ENCODE results near the gene PTGES3L. TPM values are rescaled to one million over a fixed set of nuclear protein-coding genes. Genes with fewer than 3 reads are reported as not detected.
"Not testable (repeated sequence)": the region's sequence is repeated elsewhere in the genome, so short reads cannot be mapped to it uniquely, and the experiment has no call there.

The PTGES3L gene
- total and polyA plus RNA-seq, 5 donors: 31.3 to 60.3 (median 35.8) TPM

GRCh38 chr17:42973323-42973722 lies 6.6 kb downstream of the PTGES3L start:
- intact Hi-C loops (cut with DNase I); H3K4me1 ChIP-seq (ENCODE audit: control insufficient read depth, insufficient read depth, low read length); ATAC-seq; DNase-seq; H3K9me3 ChIP-seq (ENCODE audit: control insufficient read depth, low read length); H3K4me3 ChIP-seq (ENCODE audit: low read length); H3K27ac ChIP-seq (ENCODE audit: low read length); H3K27me3 ChIP-seq (ENCODE audit: control insufficient read depth, insufficient read depth): not testable (repeated sequence)
- 81% methylated on average over 11 of the region's 18 CpGs for WGBS

GRCh38 chr17:42971589-42971988 lies 8.3 kb downstream of the PTGES3L start:
- intact Hi-C loops (cut with DNase I): no loop called here
- H3K9me3 ChIP-seq (ENCODE audit: control insufficient read depth, low read length): no peaks in the 10 kb centered on the region
- ATAC-seq (no peak), DNase-seq (no peak)
- WGBS: 85% methylated on average over 5 of the region's 5 CpGs
- no peaks in the 10 kb centered on the region for H3K4me1 ChIP-seq (ENCODE audit: control insufficient read depth, insufficient read depth, low read length)
- no peak overlapping the region for H3K4me3 ChIP-seq (ENCODE audit: low read length)
- no peaks in the 10 kb centered on the region for H3K27me3 ChIP-seq (ENCODE audit: control insufficient read depth, insufficient read depth)
- no peak overlapping the region for H3K27ac ChIP-seq (ENCODE audit: low read length)

- Histone ChIP-seq H3K9me3 (ENCODE audit: control insufficient read depth, low read length) (no peaks in the 10 kb centered on the region), H3K27me3 (ENCODE audit: control insufficient read depth, insufficient read depth) (no peaks in the 10 kb centered on the region), H3K4me1 (ENCODE audit: control insufficient read depth, insufficient read depth, low read length) (no peaks in the 10 kb centered on the region), H3K27ac (ENCODE audit: low read length) (no peak overlapping the region), H3K4me3 (ENCODE audit: low read length) (no peak overlapping the region)
- DNase-seq (no peak), ATAC-seq (no peak)
- 46% methylated on average over 5 of the region's 5 CpGs for whole genome bisulfite sequencing
- intact Hi-C loops (cut with DNase I): no loop called here
These were observed 10.8 kb downstream of the PTGES3L start for GRCh38 chr17:42969001-42969581.

- WGBS: 84% methylated on average over 1 of the region's 1 CpG
- intact Hi-C loops (cut with DNase I): no loop called here
These were observed 12.0 kb downstream of the PTGES3L start for GRCh38 chr17:42967925-42968324.

GRCh38 chr17:42964161-42964932 lies 15.5 kb downstream of the PTGES3L start, which contains the start of gene AARSD1:
AARSD1 (minus strand) TSS chr17:42964454; CDS start chr17:42964440, 14 bp downstream.
- WGBS: 1% methylated on average over 43 of the region's 43 CpGs
- H3K9me3 ChIP-seq (ENCODE audit: control insufficient read depth, low read length): no peaks in the 10 kb centered on the region
- H3K27ac ChIP-seq (ENCODE audit: low read length): peak within 1 kb of the TSS; percentile 59
- DNase-seq (peak; percentile 91 to 96 (median 96)), ATAC-seq (peak; percentile 96 to 97)
- peaks cover 2% of the 10 kb centered on the region for H3K4me1 ChIP-seq (ENCODE audit: control insufficient read depth, insufficient read depth, low read length)
- intact Hi-C loops (cut with DNase I): no loop called here
- peak within 1 kb of the TSS; percentile 76 for H3K4me3 ChIP-seq (ENCODE audit: low read length)
- H3K27me3 ChIP-seq (ENCODE audit: control insufficient read depth, insufficient read depth): no peaks in the 10 kb centered on the region

More at GRCh38 chr17:42967925-42968324, 12.0 kb downstream of the PTGES3L start:
- Histone ChIP-seq H3K4me1 (ENCODE audit: control insufficient read depth, insufficient read depth, low read length) (peaks cover 2% of the 10 kb centered on the region), H3K27me3 (ENCODE audit: control insufficient read depth, insufficient read depth) (no peaks in the 10 kb centered on the region), H3K4me3 (ENCODE audit: low read length) (no peak overlapping the region), H3K9me3 (ENCODE audit: control insufficient read depth, low read length) (no peaks in the 10 kb centered on the region), H3K27ac (ENCODE audit: low read length) (no peak overlapping the region)
- DNase-seq (no peak), ATAC-seq (no peak)

- H3K4me3 ChIP-seq (ENCODE audit: low read length): no peak overlapping the region
- DNase-seq: no peak
- intact Hi-C loops (cut with DNase I): no loop called here
- 90% methylated on average over 1 of the region's 1 CpG for WGBS
- no peak overlapping the region for H3K27ac ChIP-seq (ENCODE audit: low read length)
- H3K4me1 ChIP-seq (ENCODE audit: control insufficient read depth, insufficient read depth, low read length): no peaks in the 10 kb centered on the region
- no peaks in the 10 kb centered on the region for H3K9me3 ChIP-seq (ENCODE audit: control insufficient read depth, low read length)
- no peak for ATAC-seq
- H3K27me3 ChIP-seq (ENCODE audit: control insufficient read depth, insufficient read depth): no peaks in the 10 kb centered on the region
These were observed 26.2 kb downstream of the PTGES3L start for GRCh38 chr17:42953669-42954068.

GRCh38 chr17:42950044-42950783 lies 29.7 kb downstream of the PTGES3L start:
- intact Hi-C loops (cut with DNase I): no loop called here
- Histone ChIP-seq H3K27me3 (ENCODE audit: control insufficient read depth, insufficient read depth) (no peaks in the 10 kb centered on the region), H3K4me3 (ENCODE audit: low read length) (no peak overlapping the region), H3K9me3 (ENCODE audit: control insufficient read depth, low read length) (no peaks in the 10 kb centered on the region), H3K27ac (ENCODE audit: low read length) (no peak overlapping the region), H3K4me1 (ENCODE audit: control insufficient read depth, insufficient read depth, low read length) (no peaks in the 10 kb centered on the region)
- no peak for ATAC-seq
- DNase-seq: no peak
- WGBS: 91% methylated on average over 13 of the region's 13 CpGs

GRCh38 chr17:42946812-42947211 lies 33.1 kb downstream of the PTGES3L start:
- Histone ChIP-seq H3K27me3 (ENCODE audit: control insufficient read depth, insufficient read depth) (no peaks in the 10 kb centered on the region), H3K4me1 (ENCODE audit: control insufficient read depth, insufficient read depth, low read length) (no peaks in the 10 kb centered on the region), H3K4me3 (ENCODE audit: low read length) (no peak overlapping the region), H3K27ac (ENCODE audit: low read length) (no peak overlapping the region), H3K9me3 (ENCODE audit: control insufficient read depth, low read length) (no peaks in the 10 kb centered on the region)
- ATAC-seq (no peak), DNase-seq (no peak)
- intact Hi-C loops (cut with DNase I): no loop called here
- 88% methylated on average over 1 of the region's 1 CpG for WGBS

- intact Hi-C loops (cut with DNase I): no loop called here
- no peaks in the 10 kb centered on the region for H3K27me3 ChIP-seq (ENCODE audit: control insufficient read depth, insufficient read depth)
- DNase-seq (no peak), ATAC-seq (no peak)
- no peak overlapping the region for H3K4me3 ChIP-seq (ENCODE audit: low read length)
- H3K4me1 ChIP-seq (ENCODE audit: control insufficient read depth, insufficient read depth, low read length): no peaks in the 10 kb centered on the region
- H3K27ac ChIP-seq (ENCODE audit: low read length): no peak overlapping the region
- no peaks in the 10 kb centered on the region for H3K9me3 ChIP-seq (ENCODE audit: control insufficient read depth, low read length)
- WGBS: 49% methylated on average over 3 of the region's 3 CpGs
These were observed 35.7 kb downstream of the PTGES3L start for GRCh38 chr17:42944211-42944610.

GRCh38 chr17:42937712-42938596 lies 41.9 kb downstream of the PTGES3L start:
- no peaks in the 10 kb centered on the region for H3K27me3 ChIP-seq (ENCODE audit: control insufficient read depth, insufficient read depth)
- intact Hi-C loops (cut with DNase I): loop anchor here (2.0 to 10.0 kb wide), 3 partner anchors 95 to 213 kb away; partner anchors contain the start of gene AOC2 (in 1 of the 4)
- H3K4me3 ChIP-seq (ENCODE audit: low read length): no peak overlapping the region
- peak in 2 of 3 donors; percentile 28 to 57 for DNase-seq
- no peak overlapping the region for H3K27ac ChIP-seq (ENCODE audit: low read length)
- H3K4me1 ChIP-seq (ENCODE audit: control insufficient read depth, insufficient read depth, low read length): no peaks in the 10 kb centered on the region
- H3K9me3 ChIP-seq (ENCODE audit: control insufficient read depth, low read length): no peaks in the 10 kb centered on the region
- 33% methylated on average over 9 of the region's 9 CpGs for WGBS
- ATAC-seq: peak; percentile 68 to 76
